HG03159 (cell line): Measurements from ENCODE around the gene MSANTD7.
A peak's percentile ranks its signal among the peaks of the same experiment; 100 is the strongest.
"Not testable (repeated sequence)": the region's sequence is repeated elsewhere in the genome, so short reads cannot be mapped to it uniquely, and the experiment has no call there.

ENCODE experiments used
- ATAC-seq: cut with Tn5 transposase; IDR thresholded peaks from one replicate; pipeline ENCODE4 v1.9.1; 2021; ENCODE audit warnings: mild to moderate bottlenecking, moderate library complexity; ENCODE audit not compliant: unreplicated experiment

The MSANTD7 gene, protein sequence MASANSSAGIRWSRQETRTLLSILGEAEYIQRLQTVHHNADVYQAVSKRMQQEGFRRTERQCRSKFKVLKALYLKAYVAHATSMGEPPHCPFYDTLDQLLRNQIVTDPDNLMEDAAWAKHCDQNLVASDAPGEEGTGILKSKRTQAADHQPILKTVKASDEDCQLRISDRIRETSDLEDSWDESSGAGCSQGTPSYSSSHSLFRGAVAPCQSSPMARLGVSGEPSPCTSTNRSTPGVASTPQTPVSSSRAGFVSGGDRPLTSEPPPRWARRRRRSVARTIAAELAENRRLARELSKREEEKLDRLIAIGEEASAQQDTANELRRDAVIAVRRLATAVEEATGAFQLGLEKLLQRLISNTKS

GRCh38 chr10:14837757-14838581 lies at the start of gene MSANTD7, which contains the start of the genes CDNF and HSPA14:
Gene MSANTD7, plus strand, starts transcription at chr10:14838306. Its CDS starts 3,979 bp downstream, at chr10:14842285.
Gene CDNF, minus strand, starts transcription at chr10:14838037. Its CDS starts 91 bp downstream, at chr10:14837946.
Gene HSPA14, plus strand, starts transcription at chr10:14838306. Its CDS starts 97 bp downstream, at chr10:14838403.
- ATAC-seq: peak; percentile 91

- ATAC-seq: no peak
Observed at GRCh38 chr10:14798636-14799035, 39.5 kb upstream of the MSANTD7 start.

DNA sequence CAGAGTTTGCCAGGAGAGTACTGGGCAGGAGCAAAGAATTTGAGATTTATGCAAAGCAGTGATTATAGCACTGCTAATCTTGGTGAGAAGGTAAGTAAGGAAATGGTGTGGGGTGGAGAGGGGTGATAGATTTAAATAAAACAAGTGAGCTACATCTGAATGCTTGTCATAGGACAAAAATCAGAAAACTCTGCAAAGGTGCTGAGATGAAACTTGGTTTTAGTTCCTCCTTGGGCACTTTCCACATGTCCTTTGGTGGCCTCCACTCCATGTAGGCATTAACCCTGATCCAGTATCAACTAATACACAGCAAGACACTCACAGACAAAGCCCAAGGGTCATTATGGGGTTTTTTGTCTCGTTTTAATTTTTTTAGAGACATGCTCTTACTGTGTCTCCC lies 37.7 kb upstream of the MSANTD7 start:
- ATAC-seq: no peak

- no peak for ATAC-seq
Observed at GRCh38 chr10:14801723-14802122, 36.4 kb upstream of the MSANTD7 start.

DNA sequence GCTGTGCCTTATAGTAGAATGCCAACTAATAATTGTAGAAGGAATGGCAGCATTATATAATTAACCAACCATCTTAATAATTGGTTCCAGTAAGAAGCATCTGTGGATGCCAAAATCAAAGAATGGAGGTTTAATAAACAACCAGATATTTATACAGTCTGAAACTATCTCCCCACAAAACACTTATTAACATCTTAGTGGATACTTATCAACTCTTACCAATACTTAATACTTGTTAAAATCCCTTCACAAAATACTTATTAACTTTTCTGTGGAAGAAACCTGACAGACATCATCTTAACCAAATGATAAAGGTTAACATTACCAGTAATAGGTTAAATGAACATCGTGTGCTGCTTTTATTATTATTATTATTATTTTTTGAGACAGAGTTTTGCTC lies 34.3 kb upstream of the MSANTD7 start:
- ATAC-seq: no peak

DNA sequence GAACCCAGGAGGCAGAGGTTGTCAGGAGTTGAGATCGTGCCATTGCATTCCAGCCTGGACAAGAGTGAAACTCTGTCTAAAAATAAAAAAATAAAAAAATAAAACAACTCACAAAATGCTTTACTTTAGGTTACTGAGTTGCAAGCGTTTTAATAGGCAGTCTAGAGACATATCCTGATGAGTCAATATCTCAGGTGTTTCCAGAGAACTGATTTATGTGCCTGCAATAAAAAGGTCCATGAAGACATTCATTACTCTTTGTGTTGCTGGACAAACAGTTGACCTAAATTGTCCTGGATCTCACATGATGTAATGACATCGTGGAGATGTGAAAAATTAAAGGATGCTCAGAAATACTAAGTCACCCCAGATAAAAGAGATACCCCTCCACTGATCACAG lies 31.8 kb upstream of the MSANTD7 start:
- ATAC-seq: no peak

- no peak for ATAC-seq
Observed at GRCh38 chr10:14810969-14811953, 26.8 kb upstream of the MSANTD7 start.

DNA sequence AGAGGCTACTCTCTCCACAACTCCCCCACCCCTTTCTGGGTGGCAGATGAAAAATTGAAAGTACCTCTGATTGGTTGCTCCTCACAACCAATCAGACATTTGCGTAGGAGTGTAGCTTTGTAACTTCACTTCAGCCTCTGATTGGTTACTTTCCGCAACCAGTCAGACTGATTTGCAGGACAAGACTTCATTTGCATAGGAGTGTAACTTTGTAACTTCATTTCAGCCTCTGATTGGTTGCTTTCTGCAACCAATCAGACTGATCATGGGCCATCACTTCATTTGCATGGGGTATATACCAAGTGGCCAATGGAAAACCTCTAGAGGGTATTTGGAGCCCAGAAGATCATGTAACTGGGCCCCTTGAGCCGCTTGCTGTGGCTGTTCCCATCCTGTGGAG lies 25.8 kb upstream of the MSANTD7 start:
- ATAC-seq: no peak

DNA sequence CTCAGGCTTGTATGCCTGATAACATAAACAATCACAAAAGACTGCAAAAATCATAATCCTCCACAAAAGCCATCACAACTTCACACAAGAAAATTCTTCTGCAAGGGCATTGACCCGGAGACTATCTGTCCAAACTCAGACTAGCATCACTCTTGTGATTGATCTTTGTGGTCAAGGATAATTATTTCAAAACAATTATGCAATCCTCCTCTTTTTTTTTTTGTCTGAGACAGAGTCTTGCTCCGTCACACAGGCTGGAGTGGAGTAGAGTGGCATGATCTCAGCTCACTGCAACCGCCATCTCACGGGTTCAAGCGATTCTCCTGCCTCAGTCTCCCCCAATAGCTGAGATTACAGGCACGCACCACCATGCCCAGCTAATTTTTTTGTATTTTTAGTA lies 22.4 kb upstream of the MSANTD7 start:
- no peak for ATAC-seq

- ATAC-seq: not testable (repeated sequence)
Observed at GRCh38 chr10:14816717-14817116, 21.4 kb upstream of the MSANTD7 start.

DNA sequence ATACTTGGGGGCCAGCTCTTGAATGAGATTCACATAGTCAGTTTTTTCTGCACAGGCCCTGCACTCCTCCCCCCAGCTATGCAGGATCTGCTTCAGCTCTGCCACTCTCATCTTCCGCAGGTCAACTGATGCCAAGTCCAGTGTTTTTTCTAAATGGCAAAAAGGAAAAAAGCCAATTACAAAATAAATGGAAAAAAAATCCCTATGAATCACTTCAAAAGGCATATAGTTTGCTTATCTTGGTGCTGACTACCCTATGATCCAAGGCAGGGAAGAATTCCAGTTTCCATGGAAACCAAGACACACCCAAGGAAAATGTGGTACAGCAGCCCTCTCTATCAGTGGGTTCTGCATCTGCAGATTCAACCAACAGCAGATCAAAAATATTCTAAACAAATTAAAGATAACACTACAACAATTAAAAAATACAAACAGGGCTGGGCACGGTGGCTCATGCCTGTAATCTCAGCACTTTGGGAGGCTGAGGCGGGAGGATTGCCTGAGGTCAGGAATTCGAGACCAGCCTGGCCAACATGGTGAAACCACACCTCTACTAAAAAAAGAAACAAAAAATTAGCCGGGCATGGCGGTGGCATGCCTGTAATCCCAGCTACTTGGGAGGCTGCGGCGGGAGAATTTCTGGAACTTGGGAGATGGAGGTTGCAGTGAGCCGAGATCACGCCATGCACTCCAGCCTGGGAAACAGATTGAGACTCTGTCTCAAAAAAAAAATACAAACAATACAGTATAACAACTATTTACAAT lies 17.9 kb upstream of the MSANTD7 start:
- ATAC-seq: no peak

GRCh38 chr10:14820775-14821154 lies 17.3 kb upstream of the MSANTD7 start:
- no peak for ATAC-seq

DNA sequence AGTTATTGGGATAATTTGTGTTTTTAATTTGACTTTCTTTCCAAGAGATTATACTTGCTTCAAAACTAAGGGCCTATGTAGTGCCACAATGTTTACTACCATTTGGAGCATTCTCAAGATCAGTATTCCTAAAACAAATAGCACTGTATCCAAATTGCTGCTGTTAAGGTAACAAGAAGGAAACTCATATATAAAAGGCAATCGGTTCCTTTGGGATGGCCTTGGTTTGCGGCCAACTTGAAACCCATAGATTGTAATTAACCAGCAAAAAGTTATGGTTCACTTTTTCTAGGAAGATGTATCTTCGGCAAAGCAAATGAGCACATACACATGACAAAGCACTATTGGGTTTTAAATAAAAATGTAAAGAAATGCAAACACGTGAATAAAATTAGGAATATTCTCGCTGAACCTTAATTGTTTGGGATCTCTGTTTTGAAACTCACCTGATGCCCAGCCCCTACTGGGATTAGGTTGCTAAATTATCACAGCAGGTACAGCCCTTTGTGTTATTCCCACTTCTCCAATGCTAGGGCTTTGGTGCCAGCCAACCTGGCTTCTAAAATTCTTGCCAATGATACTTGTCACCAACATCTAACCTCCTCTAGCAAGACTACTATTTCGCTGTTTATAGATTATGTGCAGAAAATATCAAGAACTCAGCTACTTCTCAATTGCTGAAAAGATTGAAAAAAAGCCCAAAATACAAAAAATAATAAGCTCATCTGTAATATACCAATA lies 16.3 kb upstream of the MSANTD7 start:
- ATAC-seq: no peak

DNA sequence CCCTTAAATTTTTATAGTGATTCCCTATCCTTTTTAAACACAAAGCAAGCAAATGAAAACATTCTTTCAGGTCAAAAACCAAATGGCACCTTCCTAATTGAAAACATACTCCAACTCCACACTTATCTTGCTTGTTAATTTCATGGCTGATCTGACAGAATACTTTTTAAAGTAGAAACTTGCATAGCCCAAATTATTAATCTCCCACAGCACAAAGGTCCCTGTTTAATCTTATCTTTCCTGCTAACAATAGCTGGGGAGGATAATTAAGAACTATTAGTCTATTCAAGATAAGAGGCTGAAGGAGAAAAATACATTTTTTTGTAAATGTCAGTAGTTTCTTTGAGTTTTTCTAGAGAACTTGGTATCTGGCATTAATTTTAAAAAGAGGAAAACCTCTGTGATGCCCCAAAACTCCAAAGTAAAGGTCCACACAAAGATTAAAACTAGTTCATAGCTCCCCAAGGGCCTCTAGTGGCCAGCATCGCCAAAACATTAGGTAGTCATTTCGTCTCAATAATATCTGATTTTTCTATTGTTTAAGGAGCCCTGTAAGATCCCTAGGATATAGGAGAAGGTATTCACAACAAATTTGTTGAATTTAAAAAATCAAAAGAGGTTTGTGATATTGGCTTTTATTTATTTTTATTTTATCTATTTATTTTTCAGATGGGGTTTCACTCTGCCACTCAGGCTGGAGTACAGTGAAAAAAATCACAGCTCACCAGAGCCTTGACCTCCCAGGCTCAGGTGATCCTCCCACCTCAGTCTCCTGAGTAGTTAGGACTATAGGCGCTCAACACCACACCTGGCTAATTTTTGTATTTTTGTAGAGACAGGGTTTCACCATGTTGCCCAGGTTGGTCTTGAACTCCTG lies 15.0 kb upstream of the MSANTD7 start:
- ATAC-seq: no peak

GRCh38 chr10:14823966-14824365 lies 14.1 kb upstream of the MSANTD7 start:
- no peak for ATAC-seq

DNA sequence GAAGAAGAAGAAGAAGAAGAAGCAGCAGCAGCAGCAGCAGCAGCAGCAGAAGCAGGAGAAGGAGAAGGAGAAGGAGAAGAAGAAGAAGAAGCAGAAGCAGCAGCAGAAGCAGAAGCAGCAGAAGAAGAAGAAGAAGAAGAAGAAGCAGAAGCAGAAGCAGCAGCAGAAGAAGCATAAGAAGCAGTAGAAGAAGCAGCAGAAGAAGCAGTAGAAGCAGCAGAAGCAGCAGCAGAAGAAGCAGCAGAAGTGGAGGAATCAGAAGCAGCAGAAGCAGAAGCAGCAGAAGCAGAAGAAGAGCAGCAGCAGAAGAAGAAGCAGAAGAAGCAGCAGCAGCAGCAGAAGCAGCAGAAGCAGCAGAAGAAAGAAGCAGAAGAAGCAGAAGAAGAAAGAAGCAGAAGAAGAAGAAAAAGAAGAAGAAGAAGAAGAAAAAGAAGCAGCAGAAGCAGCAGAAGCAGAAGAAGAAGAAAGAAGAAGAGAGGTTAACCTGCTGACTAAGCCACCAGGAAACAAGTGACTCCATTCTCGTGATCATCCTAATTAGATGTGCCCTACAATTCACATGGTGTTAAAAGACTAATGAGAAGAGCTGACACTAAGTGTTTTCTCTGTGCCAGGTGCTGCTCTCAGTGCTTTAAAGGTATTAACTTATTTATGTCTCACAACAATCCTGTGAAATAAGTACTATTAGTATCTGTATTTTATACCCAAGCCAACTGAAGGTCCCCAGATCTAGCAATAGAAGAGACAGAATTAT lies 11.9 kb upstream of the MSANTD7 start:
- no peak for ATAC-seq

DNA sequence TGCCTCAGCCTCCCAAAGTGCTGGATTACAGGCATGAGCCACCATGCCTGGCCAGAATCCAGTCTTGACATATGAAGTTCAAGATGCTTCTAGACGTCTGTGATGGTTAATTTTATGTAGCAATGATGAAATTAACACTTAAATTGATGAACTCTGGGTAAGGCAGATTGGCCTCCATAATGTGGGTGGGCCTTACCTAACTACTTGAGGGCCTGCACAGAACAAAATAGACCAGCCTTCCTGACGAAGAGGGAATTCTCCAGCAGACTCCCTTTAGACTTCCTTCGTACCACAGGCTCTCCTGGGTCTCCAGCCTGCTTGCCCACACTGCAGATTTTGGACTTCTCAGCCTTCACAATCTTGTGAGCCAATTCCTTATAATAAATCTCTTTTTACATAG lies 5.0 kb upstream of the MSANTD7 start:
- no peak for ATAC-seq

- no peak for ATAC-seq
Observed at GRCh38 chr10:14836208-14836607, 1.9 kb upstream of the MSANTD7 start.
